ENCODE results near the gene MLC1. TPM values are rescaled to one million over a fixed set of nuclear protein-coding genes. Genes with fewer than 3 reads are reported as not detected.

The MLC1 gene
- total RNA-seq, 1 experiment from 2014 or later = not detected

- DNase-seq (ENCODE audit: extremely low read depth, low read depth) = no peak
Observed at GRCh38 chr22:50017701-50018224, 67.5 kb downstream of the MLC1 start.

- DNase-seq (ENCODE audit: extremely low read depth, low read depth) = no peak
Observed at GRCh38 chr22:50016988-50017700, 68.1 kb downstream of the MLC1 start.

GRCh38 chr22:50016308-50016987, 68.8 kb downstream of the MLC1 start:
- no peak for DNase-seq (ENCODE audit: extremely low read depth, low read depth)

GRCh38 chr22:50015451-50016307, 69.5 kb downstream of the MLC1 start:
- no peak for DNase-seq (ENCODE audit: extremely low read depth, low read depth)

GRCh38 chr22:50014655-50015401, 70.4 kb downstream of the MLC1 start:
- DNase-seq (ENCODE audit: extremely low read depth, low read depth) = no peak

GRCh38 chr22:50014053-50014501, 71.1 kb downstream of the MLC1 start:
- no peak for DNase-seq (ENCODE audit: extremely low read depth, low read depth)

GRCh38 chr22:50012211-50013181, 72.7 kb downstream of the MLC1 start, which contains the start of gene IL17REL:
IL17REL (minus strand) TSS chr22:50012765; CDS start chr22:50012646, 119 bp downstream.
- no peak for DNase-seq (ENCODE audit: extremely low read depth, low read depth)

GRCh38 chr22:50011447-50012210, 73.6 kb downstream of the MLC1 start:
- DNase-seq (ENCODE audit: extremely low read depth, low read depth) = no peak

- DNase-seq (ENCODE audit: extremely low read depth, low read depth) = no peak
Observed at GRCh38 chr22:50010676-50011446, 74.4 kb downstream of the MLC1 start.

GRCh38 chr22:50009765-50010675, 75.2 kb downstream of the MLC1 start:
- no peak for DNase-seq (ENCODE audit: extremely low read depth, low read depth)

Other genes starting within 250 kb of the MLC1 start
- gene ZBED4, start 231.6 kb downstream of the MLC1 start, total RNA-seq (2014; rRNA removed; shearing (Covaris generic)) = 14.0 and 15.5 TPM in 2 replicates
- 10.7 and 12.9 TPM in 2 replicates for gene ALG12, start 167.0 kb downstream of the MLC1 start, total RNA-seq (2014; rRNA removed; shearing (Covaris generic))
- 23.4 and 25.9 TPM in 2 replicates for gene CRELD2, start 166.8 kb downstream of the MLC1 start, total RNA-seq (2014; rRNA removed; shearing (Covaris generic))
- 33.0 and 48.3 TPM in 2 replicates for gene PIM3, start 124.7 kb downstream of the MLC1 start, total RNA-seq (2014; rRNA removed; shearing (Covaris generic))
- gene IL17REL, start 72.7 kb downstream of the MLC1 start, total RNA-seq (2014; rRNA removed; shearing (Covaris generic)) = not detected in 2 replicates
- gene TTLL8, start 27.1 kb downstream of the MLC1 start, total RNA-seq (2014; rRNA removed; shearing (Covaris generic)) = not detected in 2 replicates
- gene MOV10L1, start 4.6 kb upstream of the MLC1 start, total RNA-seq (2014; rRNA removed; shearing (Covaris generic)) = 0.07 TPM in 1 of 2 replicates, not detected in the other
- gene PANX2, start 85.3 kb upstream of the MLC1 start, total RNA-seq (2014; rRNA removed; shearing (Covaris generic)) = 4.2 and 4.7 TPM in 2 replicates
- gene TRABD, start 100.5 kb upstream of the MLC1 start, total RNA-seq (2014; rRNA removed; shearing (Covaris generic)) = 21.7 and 26.1 TPM in 2 replicates
- gene SELENOO, start 115.6 kb upstream of the MLC1 start, total RNA-seq (2014; rRNA removed; shearing (Covaris generic)) = 11.5 and 12.8 TPM in 2 replicates
- gene TUBGCP6, start 159.6 kb upstream of the MLC1 start, total RNA-seq (2014; rRNA removed; shearing (Covaris generic)) = 10.7 and 13.0 TPM in 2 replicates
- gene HDAC10, start 165.8 kb upstream of the MLC1 start, total RNA-seq (2014; rRNA removed; shearing (Covaris generic)) = 13.9 and 14.4 TPM in 2 replicates
- gene MAPK12, start 176.3 kb upstream of the MLC1 start, total RNA-seq (2014; rRNA removed; shearing (Covaris generic)) = 22.0 and 24.9 TPM in 2 replicates
- gene MAPK11, start 185.0 kb upstream of the MLC1 start, total RNA-seq (2014; rRNA removed; shearing (Covaris generic)) = 1.3 and 1.8 TPM in 2 replicates
- 51.2 and 52.5 TPM in 2 replicates for gene PLXNB2, start 222.2 kb upstream of the MLC1 start, total RNA-seq (2014; rRNA removed; shearing (Covaris generic))
- 0.81 and 1.5 TPM in 2 replicates for gene DENND6B, start 241.6 kb upstream of the MLC1 start, total RNA-seq (2014; rRNA removed; shearing (Covaris generic))

All from NCI-H460 (cell line).